Stimulated activated memory B cell treated with anti-CD40 and anti-IgM and Interleukin-4, amounts not matched to agents 10 μg/mL and 1 μg/mL and 100 μg/mL, for 72 hours (primary cell): ENCODE measurements around the gene MAML3.
A peak's percentile ranks its signal among the peaks of the same experiment; 100 is the strongest.

Experiments
- ATAC-seq: fragments of 150-1000 bp; cut with Tn5 transposase; 2 replicates; pipeline ENCODE4 v1.10.0; 2021
- H3K27ac Mint-ChIP-seq: one replicate; pipeline ENCODE4 v1.8.0; 2022; ENCODE audit warnings: mild to moderate bottlenecking, mixed read lengths
- H3K27me3 Mint-ChIP-seq: one replicate; pipeline ENCODE4 v1.8.0; 2022; ENCODE audit warnings: mixed read lengths
- H3K36me3 Mint-ChIP-seq: one replicate; pipeline ENCODE4 v1.8.0; 2022; ENCODE audit warnings: mixed read lengths
- H3K4me1 Mint-ChIP-seq: one replicate; pipeline ENCODE4 v1.8.0; 2022; ENCODE audit warnings: mixed read lengths
- H3K4me3 Mint-ChIP-seq: one replicate; pipeline ENCODE4 v1.8.0; 2022; ENCODE audit warnings: mild to moderate bottlenecking, moderate library complexity, mixed read lengths
- H3K9me3 Mint-ChIP-seq: one replicate; pipeline ENCODE4 v1.8.0; 2022; ENCODE audit warnings: mixed read lengths

Gene MAML3

DNA sequence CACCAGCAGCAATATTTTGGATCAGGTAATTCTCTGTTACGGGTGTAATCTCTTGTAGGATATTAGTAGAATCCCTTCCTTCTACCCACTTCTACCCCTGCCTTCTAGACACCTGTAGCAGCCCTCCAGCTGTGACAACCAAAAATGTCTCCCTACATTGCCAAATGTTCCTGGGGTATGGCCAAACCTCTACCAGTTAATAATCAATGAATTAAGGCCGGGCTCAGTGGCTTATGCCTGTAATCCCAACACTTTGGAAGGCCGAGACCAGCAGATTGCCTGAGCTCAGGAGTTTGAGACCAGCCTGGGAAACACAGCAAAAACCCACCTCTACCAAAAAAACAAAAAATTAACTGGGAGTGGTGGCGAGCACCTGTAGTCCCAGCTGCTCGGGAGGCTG is 9.9 kb downstream of the MAML3 start:
- no peaks in the 10 kb centered on the region for H3K4me1 Mint-ChIP-seq
- ATAC-seq, result no peak
- H3K27ac Mint-ChIP-seq, result no peak overlapping the region
- no peaks in the 10 kb centered on the region for H3K36me3 Mint-ChIP-seq
- H3K4me3 Mint-ChIP-seq, result no peak overlapping the region
- peaks cover 61% of the 10 kb centered on the region for H3K27me3 Mint-ChIP-seq
- no peaks in the 10 kb centered on the region for H3K9me3 Mint-ChIP-seq

DNA sequence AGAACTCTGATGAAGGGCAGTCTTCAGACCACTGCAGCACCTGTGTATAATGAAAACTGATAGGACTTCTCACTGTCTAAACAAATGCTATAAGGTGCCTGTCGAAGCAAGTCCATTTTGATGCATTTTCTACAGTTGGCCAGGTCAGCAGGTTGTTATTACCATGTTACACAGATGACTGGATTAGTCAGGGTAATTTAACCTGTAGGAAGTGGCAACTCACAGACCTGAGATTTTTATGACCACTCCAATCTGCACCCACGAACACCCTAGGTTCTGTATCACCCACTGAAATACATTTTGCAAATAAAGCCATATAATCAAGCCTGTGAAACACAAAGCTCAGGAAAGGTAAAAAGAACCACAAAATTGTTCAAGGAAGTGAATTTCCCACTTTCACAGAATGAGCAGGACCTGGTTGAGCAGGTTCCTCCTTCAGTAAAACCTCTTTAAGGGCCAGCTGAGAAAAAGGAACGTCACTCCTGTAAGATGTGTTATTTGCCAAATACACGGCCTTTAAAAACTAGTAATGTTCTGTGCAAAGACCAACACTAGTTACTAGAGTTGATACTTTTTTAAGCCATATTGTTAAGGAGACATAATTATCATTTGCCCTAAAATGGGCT is 12.7 kb downstream of the MAML3 start:
- ATAC-seq, result no peak
- H3K9me3 Mint-ChIP-seq, result no peaks in the 10 kb centered on the region
- H3K27ac Mint-ChIP-seq, result no peak overlapping the region
- H3K27me3 Mint-ChIP-seq, result peaks cover 60% of the 10 kb centered on the region
- H3K4me3 Mint-ChIP-seq, result no peak overlapping the region
- H3K36me3 Mint-ChIP-seq, result no peaks in the 10 kb centered on the region
- H3K4me1 Mint-ChIP-seq, result no peaks in the 10 kb centered on the region

DNA sequence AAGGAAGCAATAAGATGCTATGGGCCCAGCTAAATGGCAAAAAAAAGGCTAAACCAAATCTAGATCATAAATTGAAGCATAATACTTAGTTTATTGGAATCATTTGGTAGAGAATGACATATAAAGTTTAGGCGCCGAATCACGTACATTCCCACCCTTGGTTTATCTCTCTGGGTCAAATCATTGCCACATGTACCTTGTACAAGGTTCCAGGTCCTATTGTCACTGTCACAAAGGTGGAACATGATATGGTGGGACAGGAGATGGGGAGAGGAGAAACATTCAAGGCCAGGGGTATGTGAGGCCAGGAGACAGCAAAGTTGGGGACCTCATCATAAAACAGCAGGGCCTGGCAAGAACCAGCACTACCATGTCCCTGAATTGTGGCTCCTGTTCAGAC is 13.4 kb downstream of the MAML3 start:
- H3K9me3 Mint-ChIP-seq, result no peaks in the 10 kb centered on the region
- H3K4me3 Mint-ChIP-seq, result no peak overlapping the region
- no peaks in the 10 kb centered on the region for H3K4me1 Mint-ChIP-seq
- no peak overlapping the region for H3K27ac Mint-ChIP-seq
- H3K36me3 Mint-ChIP-seq, result no peaks in the 10 kb centered on the region
- ATAC-seq, result no peak
- peaks cover 68% of the 10 kb centered on the region for H3K27me3 Mint-ChIP-seq

DNA sequence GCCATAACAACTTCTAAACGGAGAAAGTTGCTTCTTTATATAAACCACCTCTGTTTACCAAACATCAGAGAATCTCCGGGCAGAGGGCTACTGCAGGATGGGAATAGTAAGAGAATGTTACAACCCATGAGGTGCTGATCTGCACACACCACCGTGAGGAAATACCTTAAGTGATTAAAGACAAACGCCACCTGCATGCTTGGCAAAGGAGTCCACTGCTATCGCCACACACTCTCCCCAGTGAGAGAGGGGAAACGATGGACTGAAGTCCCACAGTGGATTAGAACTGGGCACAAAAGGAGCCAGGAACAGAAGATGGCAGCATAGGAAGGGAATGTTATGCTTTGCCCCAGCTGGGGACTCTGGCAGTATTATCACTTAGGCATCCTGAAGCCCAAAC is 15.6 kb downstream of the MAML3 start:
- peaks cover 72% of the 10 kb centered on the region for H3K27me3 Mint-ChIP-seq
- H3K27ac Mint-ChIP-seq, result no peak overlapping the region
- no peak for ATAC-seq
- no peak overlapping the region for H3K4me3 Mint-ChIP-seq
- no peaks in the 10 kb centered on the region for H3K9me3 Mint-ChIP-seq
- no peaks in the 10 kb centered on the region for H3K36me3 Mint-ChIP-seq
- no peaks in the 10 kb centered on the region for H3K4me1 Mint-ChIP-seq

DNA sequence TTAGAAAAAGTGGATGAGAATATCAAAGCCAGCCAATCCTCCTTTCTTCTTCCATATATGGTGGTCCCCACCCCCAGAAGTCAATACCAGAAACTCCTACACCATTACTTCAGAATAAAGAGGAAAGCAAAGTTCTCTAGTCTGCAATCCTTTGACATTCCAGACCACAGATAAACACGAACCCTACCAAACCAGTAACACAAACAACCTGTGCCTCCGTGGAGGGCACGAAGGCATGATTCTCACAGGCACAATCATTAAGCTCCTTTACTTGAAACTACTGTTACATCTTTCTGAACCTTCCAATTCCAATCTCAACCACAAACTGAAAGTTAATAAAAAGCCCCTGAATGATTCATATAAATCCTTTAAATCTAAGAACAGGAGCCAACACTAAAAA is 16.3 kb downstream of the MAML3 start:
- Mint-ChIP-seq H3K27ac (no peak overlapping the region), H3K4me1 (no peaks in the 10 kb centered on the region), H3K4me3 (no peak overlapping the region)

DNA sequence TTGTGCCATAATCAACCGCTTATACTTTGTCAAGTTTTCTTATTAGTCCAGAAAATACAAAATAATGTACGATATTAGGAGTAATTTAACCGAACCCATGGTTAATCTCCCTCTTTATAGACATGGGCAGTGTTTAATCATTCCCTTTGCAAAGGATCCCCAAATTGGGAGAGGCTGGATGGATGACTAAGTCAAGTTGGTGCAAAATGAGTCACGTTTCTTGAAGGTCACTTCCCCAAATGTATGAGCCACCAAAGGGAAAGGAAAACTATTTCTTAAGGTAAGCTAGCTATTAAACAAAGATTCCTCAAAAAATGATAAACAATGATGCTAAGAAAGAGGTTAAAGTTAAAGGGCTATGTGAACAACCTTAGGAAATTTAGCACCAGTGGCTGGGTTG is 17.5 kb downstream of the MAML3 start:
- Mint-ChIP-seq H3K27ac (no peak overlapping the region), H3K4me1 (no peaks in the 10 kb centered on the region), H3K4me3 (no peak overlapping the region), H3K9me3 (no peaks in the 10 kb centered on the region), H3K27me3 (peaks cover 72% of the 10 kb centered on the region), H3K36me3 (no peaks in the 10 kb centered on the region)
- ATAC-seq, result no peak

More for the DNA sequence above, 16.3 kb downstream of the MAML3 start:
- no peaks in the 10 kb centered on the region for H3K36me3 Mint-ChIP-seq
- H3K9me3 Mint-ChIP-seq, result no peaks in the 10 kb centered on the region
- no peak for ATAC-seq
- H3K27me3 Mint-ChIP-seq, result peaks cover 65% of the 10 kb centered on the region

DNA sequence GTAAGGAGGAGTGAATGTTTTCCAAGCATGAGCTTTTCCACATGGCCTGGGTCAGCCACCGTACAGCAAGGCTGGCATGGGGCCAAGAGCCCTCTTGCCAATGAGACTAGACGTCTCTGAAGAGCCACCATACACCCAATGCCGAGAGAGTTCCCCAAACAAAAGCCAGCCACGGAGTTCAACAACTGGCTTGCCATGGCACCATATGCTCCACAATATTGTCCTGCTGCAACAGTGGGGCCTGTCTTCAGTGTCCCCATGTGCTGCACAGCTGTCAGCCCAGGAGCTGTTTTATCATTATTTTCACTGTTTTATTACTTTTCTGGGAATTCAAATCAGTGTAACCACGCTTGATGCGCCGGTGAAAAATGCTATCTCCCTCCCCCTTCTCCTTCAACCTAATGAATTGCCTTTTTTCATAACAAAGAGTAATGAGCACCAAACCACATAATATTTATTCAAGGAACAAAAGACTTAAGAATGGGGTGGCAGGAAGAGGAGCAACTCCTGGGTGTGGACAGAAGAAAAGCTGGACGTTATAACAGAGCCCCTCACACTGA is 18.4 kb downstream of the MAML3 start:
- Mint-ChIP-seq H3K27me3 (peaks cover 73% of the 10 kb centered on the region), H3K4me3 (no peak overlapping the region), H3K4me1 (no peaks in the 10 kb centered on the region), H3K27ac (no peak overlapping the region), H3K9me3 (no peaks in the 10 kb centered on the region), H3K36me3 (no peaks in the 10 kb centered on the region)
- no peak for ATAC-seq

DNA sequence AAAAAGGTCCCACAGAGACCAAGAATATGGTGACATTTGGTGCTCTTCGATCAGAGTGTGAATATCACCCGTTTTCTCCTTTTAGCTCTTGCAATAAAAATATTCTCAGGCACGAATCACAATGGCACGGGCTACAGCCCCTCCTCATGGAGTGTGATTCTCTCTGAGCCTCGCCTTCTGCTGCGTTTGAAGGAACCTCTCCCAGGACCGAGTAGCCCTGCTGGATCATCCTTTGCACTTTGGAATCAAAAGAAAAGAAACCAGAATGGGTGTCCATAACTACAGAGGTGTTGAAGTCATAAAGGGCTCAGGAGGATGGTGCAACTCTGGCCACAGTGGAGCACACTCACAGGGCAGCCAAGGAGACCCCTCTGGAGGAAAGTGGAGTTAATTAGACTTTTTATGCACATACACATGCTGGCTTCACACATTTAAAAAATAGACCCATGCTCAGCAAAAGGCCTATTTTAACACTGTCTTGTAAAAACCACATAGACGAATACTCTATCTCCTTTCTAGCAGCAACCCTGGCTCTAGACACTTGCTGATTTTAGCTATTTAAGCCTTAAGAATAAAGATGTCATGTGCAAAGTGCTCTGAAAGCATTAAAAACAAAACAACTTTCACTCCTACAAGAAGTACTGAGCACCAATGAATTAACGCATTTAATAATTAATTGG is 19.1 kb downstream of the MAML3 start:
- no peak overlapping the region for H3K4me3 Mint-ChIP-seq

DNA sequence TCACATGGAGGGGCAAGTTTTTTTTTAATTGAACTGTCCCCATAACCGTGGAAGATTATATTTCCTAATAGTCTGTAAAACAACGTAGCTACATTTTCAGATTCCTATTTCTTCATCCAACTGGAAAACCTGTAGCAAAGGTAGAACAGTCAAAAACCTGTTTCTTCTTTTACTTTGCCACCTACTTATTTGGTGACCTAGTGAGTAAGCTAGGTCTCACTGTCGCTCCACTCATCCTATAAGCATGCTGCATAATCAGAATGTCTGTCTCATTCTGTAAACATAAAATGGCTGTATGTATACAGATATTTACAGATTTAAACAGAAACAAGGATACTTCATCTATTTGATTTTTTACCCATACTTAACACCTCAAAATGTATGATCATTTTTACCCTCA is 20.4 kb downstream of the MAML3 start:
- H3K27me3 Mint-ChIP-seq, result peaks cover 58% of the 10 kb centered on the region
- no peaks in the 10 kb centered on the region for H3K9me3 Mint-ChIP-seq
- H3K36me3 Mint-ChIP-seq, result no peaks in the 10 kb centered on the region
- ATAC-seq, result no peak
- no peak overlapping the region for H3K27ac Mint-ChIP-seq
- no peak overlapping the region for H3K4me3 Mint-ChIP-seq
- H3K4me1 Mint-ChIP-seq, result no peaks in the 10 kb centered on the region

More for the DNA sequence above, 19.1 kb downstream of the MAML3 start:
- Mint-ChIP-seq H3K27me3 (peaks cover 69% of the 10 kb centered on the region), H3K36me3 (no peaks in the 10 kb centered on the region), H3K9me3 (no peaks in the 10 kb centered on the region), H3K27ac (no peak overlapping the region), H3K4me1 (no peaks in the 10 kb centered on the region)
- ATAC-seq, result no peak

DNA sequence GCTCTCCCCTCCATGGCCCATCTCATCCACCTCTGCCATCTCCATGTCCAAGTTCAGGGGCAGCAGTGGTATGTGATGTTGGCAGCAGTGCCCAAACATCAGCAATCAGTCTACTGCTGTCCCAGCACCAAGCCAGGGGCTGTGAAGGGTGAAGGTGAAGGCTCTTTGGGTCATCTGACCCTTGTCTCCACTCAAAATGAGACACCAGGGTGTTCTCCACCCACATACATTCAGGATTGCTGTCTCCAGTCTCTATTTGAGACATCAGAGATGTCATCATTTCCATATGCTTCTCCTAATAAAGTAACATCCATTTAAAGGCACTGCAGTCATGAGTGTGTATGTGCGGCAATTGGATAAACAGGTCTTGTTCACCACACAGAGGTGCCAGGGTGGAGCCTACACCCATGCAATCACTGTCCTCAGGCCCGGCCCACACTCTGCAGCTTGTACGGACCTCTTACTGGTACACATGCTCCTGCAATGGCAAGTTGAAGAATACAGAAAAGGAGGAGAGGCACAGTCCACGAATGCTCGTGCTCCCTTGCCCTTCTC is 22.2 kb downstream of the MAML3 start:
- H3K9me3 Mint-ChIP-seq, result no peaks in the 10 kb centered on the region
- no peaks in the 10 kb centered on the region for H3K36me3 Mint-ChIP-seq
- H3K27me3 Mint-ChIP-seq, result peaks cover 61% of the 10 kb centered on the region
- H3K4me1 Mint-ChIP-seq, result no peaks in the 10 kb centered on the region
- no peak overlapping the region for H3K4me3 Mint-ChIP-seq
- peak; percentile 47 for ATAC-seq
- H3K27ac Mint-ChIP-seq, result no peak overlapping the region

DNA sequence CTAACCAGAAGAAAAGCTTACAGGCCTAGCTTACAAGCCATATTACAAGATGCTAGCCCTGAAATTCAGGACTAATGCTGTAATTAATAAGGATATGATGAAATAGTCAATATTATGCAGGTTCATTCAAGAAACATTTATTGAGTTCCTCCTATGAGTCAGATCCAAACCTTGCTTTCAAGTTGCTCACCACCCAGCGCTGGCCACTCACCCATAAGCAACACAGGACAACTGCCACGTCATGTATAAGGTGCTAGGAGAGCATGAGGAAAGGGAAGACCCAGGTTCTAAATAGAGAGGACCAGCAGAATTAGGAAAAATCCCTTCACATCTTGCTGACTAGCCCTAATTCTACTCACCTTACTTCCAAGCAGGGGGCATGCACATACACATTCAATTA is 23.3 kb downstream of the MAML3 start:
- Mint-ChIP-seq H3K4me1 (no peaks in the 10 kb centered on the region), H3K27me3 (peaks cover 61% of the 10 kb centered on the region), H3K36me3 (no peaks in the 10 kb centered on the region), H3K27ac (no peak overlapping the region), H3K4me3 (no peak overlapping the region), H3K9me3 (no peaks in the 10 kb centered on the region)
- ATAC-seq, result no peak

DNA sequence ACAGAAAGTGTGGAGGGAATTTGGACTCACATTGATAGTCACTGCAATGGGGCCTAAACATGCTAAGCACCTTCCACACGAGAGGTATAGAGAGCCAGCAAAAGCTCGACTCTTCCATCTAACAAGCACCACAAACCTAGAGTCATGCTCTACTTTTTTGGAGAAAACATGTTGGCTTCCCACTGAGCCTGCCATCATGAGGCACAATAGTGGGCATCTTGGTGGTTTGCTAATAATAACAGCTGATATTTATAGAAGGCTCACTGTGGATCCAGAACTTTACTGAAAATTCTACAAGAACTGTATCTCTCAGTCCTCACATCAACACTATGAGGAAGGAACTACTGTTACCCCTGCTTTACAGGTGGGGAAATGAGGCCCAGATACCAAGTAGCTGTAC is 26.6 kb downstream of the MAML3 start:
- Mint-ChIP-seq H3K27me3 (peaks cover 55% of the 10 kb centered on the region), H3K9me3 (no peaks in the 10 kb centered on the region), H3K36me3 (no peaks in the 10 kb centered on the region), H3K4me3 (no peak overlapping the region), H3K27ac (no peak overlapping the region), H3K4me1 (no peaks in the 10 kb centered on the region)
- ATAC-seq, result no peak

DNA sequence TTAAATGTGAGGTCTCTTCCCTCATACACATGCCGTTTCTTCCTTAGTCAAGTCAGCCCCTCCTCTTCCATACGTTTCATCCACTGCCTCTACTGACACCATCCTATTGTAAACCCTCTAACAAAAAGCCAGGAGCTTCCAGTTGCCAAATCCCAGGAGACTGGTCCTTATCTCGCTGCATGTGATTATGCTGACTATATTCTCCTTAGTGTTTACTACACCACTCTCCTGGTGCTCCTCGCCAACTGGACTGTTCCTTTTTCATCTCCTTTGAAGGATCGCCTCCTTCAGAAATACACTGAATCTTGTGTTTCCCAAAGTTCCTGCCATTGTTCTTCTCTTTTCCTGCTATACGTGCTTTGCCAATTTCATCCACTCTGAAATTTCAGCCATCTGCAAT is 27.7 kb downstream of the MAML3 start:
- Mint-ChIP-seq H3K27me3 (peaks cover 45% of the 10 kb centered on the region), H3K27ac (no peak overlapping the region), H3K4me3 (no peak overlapping the region), H3K4me1 (no peaks in the 10 kb centered on the region), H3K9me3 (no peaks in the 10 kb centered on the region), H3K36me3 (no peaks in the 10 kb centered on the region)
- no peak for ATAC-seq

DNA sequence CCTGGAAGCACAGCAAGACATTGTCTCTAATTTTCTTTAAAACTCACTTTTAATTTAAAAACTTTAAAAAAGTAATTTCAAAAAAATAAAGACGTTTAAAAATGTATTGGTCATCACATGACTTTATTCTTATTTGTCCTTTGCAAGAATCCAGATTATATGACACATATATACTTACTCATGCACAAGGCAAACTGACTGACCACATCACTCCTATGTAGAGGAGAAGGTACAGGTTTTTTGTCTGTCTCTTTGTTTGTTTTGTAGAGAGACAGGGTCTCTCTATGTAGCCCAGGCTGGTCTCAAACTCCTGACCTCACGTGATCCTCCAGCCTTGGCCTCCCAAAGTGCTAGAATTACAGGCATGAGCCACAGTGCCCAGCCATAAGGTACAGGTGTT is 28.6 kb downstream of the MAML3 start:
- peaks cover 45% of the 10 kb centered on the region for H3K27me3 Mint-ChIP-seq
- H3K4me1 Mint-ChIP-seq, result no peaks in the 10 kb centered on the region
- ATAC-seq, result no peak
- H3K27ac Mint-ChIP-seq, result no peak overlapping the region
- H3K36me3 Mint-ChIP-seq, result no peaks in the 10 kb centered on the region
- no peaks in the 10 kb centered on the region for H3K9me3 Mint-ChIP-seq
- H3K4me3 Mint-ChIP-seq, result no peak overlapping the region

DNA sequence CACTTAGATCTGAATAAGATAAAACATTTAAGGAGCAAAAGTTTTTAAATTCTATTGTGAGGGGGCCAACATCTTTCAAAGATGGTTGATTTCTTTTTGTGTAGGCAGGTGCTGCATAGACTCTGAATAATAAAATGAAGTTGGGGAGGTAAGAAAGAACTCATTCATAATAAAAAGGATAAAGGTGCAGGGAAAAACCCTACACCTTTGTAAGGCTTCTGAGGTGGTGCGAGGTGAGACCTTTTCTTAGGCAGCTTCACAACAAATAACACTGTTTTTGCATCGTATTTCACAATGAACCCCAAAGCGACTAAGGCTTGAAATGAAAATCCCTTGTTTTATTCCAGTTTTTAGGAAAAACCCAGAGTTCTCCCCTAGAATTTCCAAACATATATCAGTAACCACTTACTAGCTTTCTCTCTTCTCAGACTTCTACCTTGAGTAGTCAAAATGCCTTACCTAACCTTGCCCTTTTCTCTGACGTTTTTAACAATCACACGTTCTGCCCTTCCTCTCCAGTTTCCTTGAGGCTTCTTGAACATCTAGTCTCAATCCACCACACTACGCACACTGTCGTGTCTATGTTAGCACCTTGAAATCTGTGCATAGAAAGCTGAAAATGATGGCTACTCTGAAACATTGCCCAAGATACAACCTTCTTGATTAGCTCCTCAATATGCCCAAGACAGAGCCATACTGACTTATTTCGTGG is 30.2 kb downstream of the MAML3 start:
- H3K9me3 Mint-ChIP-seq, result no peaks in the 10 kb centered on the region
- no peak overlapping the region for H3K27ac Mint-ChIP-seq
- H3K4me3 Mint-ChIP-seq, result no peak overlapping the region
- peaks cover 45% of the 10 kb centered on the region for H3K27me3 Mint-ChIP-seq
- ATAC-seq, result no peak
- H3K4me1 Mint-ChIP-seq, result no peaks in the 10 kb centered on the region
- no peaks in the 10 kb centered on the region for H3K36me3 Mint-ChIP-seq
